ENCODE data around the gene HOXA6. TPM values are rescaled to one million over a fixed set of nuclear protein-coding genes. Genes with fewer than 3 reads are reported as not detected.
A peak's percentile ranks its signal among the peaks of the same experiment; 100 is the strongest.

Gene HOXA6
- total and polyA plus RNA-seq, 2 donors (not counting 1 experiment from before 2014, with no cell fraction given) = 0.18 to 0.49 TPM

DNA sequence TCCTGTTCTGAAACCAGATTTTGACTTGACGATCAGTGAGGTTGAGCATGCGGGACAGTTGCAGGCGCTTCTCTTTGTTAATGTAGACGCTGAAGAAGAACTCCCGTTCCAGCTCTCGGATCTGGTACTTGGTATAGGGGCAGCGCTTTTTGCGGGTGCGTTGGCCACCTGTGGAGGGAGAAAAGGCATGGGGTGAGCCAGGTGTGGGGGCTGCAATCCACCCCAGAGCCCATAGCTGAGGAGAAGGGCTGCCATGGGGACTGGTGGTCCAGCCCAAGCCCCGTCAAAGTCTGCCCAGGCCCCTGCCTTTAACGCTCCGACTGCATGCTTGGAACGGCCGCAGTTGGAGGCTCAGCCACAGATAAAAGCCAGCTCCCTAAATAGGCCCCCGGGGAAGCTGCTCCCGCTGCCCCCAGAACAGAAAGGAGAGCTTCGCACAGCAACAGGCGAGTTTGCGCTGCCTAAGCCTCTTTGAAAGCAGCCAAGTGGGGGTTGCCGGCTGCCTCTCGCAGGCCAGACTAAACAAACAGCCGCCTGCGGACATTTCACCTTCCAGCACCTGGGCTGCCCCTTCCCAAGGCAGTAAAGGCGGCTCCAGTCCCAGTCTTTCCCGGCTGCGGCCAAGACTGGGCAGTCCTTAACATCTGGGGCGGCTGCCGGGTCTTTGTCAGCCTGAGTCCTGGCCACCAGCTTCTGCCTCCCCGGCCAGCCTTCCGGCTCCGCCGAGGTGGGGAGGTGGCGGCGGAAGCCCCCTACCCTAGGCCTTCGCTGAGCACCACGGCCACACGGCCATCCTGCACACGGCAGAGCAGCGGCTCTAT, 35.5 kb upstream of the HOXA6 start:
- Histone ChIP-seq H3K27me3 (replicated peaks in 1 of 4; ENCODE audit: control extremely low read depth in 1 of 4, control insufficient read depth in 3 of 4, insufficient read depth in 4 of 4, low read length in 3 of 4) (peaks cover 0 to 95% (median 82%) of the 10 kb centered on the region in 4 experiments), H3K9ac (ENCODE audit: low read length) (no peak overlapping the region), H3K36me3 (replicated peaks in 1 of 2; ENCODE audit: control extremely low read depth in 1 of 2, control insufficient read depth in 1 of 2, extremely low read depth in 1 of 2, insufficient read depth in 2 of 2, low read length in 1 of 2) (no peaks in the 10 kb centered on the region), H3K4me2 (replicated peaks; ENCODE audit: low read depth, low read length, poor library complexity, severe bottlenecking) (peak overlapping the region; percentile 71), H2AFZ (ENCODE audit: insufficient read depth, low read depth, low read length, poor library complexity, severe bottlenecking) (no peak overlapping the region), H3K4me3 (ENCODE audit: control extremely low read depth in 1 of 5, extremely low read depth in 1 of 5, insufficient read depth in 1 of 5, low read depth in 2 of 5, low read length in 4 of 5) (no peak overlapping the region), H3K79me2 (ENCODE audit: control insufficient read depth, insufficient read depth, low read length) (no peaks in the 10 kb centered on the region), H3K9me3 (ENCODE audit: control extremely low read depth in 1 of 3, control insufficient read depth in 2 of 3, insufficient read depth in 1 of 3, low read length in 2 of 3) (peaks cover 0 to 66% (median 4%) of the 10 kb centered on the region in 3 donors), H3K27ac (ENCODE audit: low read length in 2 of 2) (no peak overlapping the region), H4K20me1 (ENCODE audit: control insufficient read depth, insufficient read depth, low read length, poor library complexity, severe bottlenecking) (no peaks in the 10 kb centered on the region), H3K4me1 (ENCODE audit: control insufficient read depth in 2 of 2, insufficient read depth in 2 of 2, low read length in 2 of 2) (peaks cover 43 to 58% of the 10 kb centered on the region in 2 donors)
- 22% methylated on average over 28 of the region's 39 CpGs for WGBS (ENCODE audit: insufficient coverage)
- POLR2A ChIA-PET = no interaction called here
- CTCF ChIA-PET = interaction anchor here (0.6 to 1.8 kb wide), 4 partner anchors 10 to 1290 kb away, joined by 3 to 5 read pairs (median 4); no protein-coding TSS in a partner anchor
- Mint-ChIP-seq H3K27ac (no peak overlapping the region), H3K9me3 (ENCODE audit: insufficient read depth) (no peaks in the 10 kb centered on the region), H3K27me3 (peaks cover 73% of the 10 kb centered on the region), H3K4me3 (peak overlapping the region; percentile 3), H3K4me1 (peaks cover 31% of the 10 kb centered on the region)
- ATAC-seq (ENCODE audit: low read depth) = no peak
- DNase-seq = peak; percentile 40
- intact Hi-C loops (cut with micrococcal nuclease) = no loop called here
- no peak for TF ChIP-seq EZH2 (IDR thresholded peaks at IDR 0.05; ENCODE audit: borderline replicate concordance, insufficient read depth, low read depth, low read length, poor library complexity, severe bottlenecking)

DNA sequence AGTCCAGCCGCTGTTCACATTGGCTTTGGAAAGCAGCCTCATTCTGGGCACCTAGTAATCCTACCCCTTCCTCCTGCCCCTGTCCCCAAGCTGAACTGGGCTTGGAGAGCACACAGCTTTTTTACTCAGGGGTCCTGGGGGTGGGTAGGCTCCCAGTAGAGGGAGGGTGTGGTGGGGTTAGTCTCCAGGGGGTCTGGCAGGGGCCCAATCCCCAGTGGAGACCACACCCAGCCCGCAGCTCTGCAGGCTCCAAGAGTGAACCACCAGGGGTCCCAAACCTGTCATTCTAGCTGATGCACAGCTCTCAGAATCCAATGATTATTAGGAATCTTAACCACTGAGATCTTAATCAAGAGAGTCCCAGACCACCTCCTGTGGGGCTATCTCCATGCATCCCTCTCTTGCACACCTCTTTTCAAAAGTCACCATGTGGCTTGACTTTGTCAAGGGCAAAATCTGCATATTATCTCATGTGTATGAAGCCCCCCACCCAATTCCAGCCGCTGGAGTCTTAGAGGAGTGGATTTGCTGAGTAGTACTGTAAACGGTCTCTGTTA, 34.8 kb upstream of the HOXA6 start:
- POLR2A ChIA-PET = no interaction called here

More for the DNA sequence above, 34.8 kb upstream of the HOXA6 start:
- peaks cover 0 to 94% (median 82%) of the 10 kb centered on the region in 4 experiments for H3K27me3 ChIP-seq (replicated peaks in 1 of 4; ENCODE audit: control extremely low read depth in 1 of 4, control insufficient read depth in 3 of 4, insufficient read depth in 4 of 4, low read length in 3 of 4)
- no peak overlapping the region for H3K4me2 ChIP-seq (replicated peaks; ENCODE audit: low read depth, low read length, poor library complexity, severe bottlenecking)
- peaks cover 71% of the 10 kb centered on the region for H3K27me3 Mint-ChIP-seq
- no peak overlapping the region for H3K4me3 Mint-ChIP-seq
- intact Hi-C loops (cut with micrococcal nuclease) = no loop called here
- no peak for TF ChIP-seq EZH2 (IDR thresholded peaks at IDR 0.05; ENCODE audit: borderline replicate concordance, insufficient read depth, low read depth, low read length, poor library complexity, severe bottlenecking)
- TF ChIP-seq, protein P1, sequence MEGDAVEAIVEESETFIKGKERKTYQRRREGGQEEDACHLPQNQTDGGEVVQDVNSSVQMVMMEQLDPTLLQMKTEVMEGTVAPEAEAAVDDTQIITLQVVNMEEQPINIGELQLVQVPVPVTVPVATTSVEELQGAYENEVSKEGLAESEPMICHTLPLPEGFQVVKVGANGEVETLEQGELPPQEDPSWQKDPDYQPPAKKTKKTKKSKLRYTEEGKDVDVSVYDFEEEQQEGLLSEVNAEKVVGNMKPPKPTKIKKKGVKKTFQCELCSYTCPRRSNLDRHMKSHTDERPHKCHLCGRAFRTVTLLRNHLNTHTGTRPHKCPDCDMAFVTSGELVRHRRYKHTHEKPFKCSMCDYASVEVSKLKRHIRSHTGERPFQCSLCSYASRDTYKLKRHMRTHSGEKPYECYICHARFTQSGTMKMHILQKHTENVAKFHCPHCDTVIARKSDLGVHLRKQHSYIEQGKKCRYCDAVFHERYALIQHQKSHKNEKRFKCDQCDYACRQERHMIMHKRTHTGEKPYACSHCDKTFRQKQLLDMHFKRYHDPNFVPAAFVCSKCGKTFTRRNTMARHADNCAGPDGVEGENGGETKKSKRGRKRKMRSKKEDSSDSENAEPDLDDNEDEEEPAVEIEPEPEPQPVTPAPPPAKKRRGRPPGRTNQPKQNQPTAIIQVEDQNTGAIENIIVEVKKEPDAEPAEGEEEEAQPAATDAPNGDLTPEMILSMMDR (IDR thresholded peaks at IDR 0.05) = no peak
- H3K9ac ChIP-seq (ENCODE audit: low read length) = no peak overlapping the region
- H3K4me1 Mint-ChIP-seq = peaks cover 28% of the 10 kb centered on the region
- H3K27ac Mint-ChIP-seq = no peak overlapping the region
- H3K9me3 ChIP-seq (ENCODE audit: control extremely low read depth in 1 of 3, control insufficient read depth in 2 of 3, insufficient read depth in 1 of 3, low read length in 2 of 3) = peaks cover 0 to 59% (median 3%) of the 10 kb centered on the region in 3 donors
- no peaks in the 10 kb centered on the region for H3K36me3 ChIP-seq (replicated peaks in 1 of 2; ENCODE audit: control extremely low read depth in 1 of 2, control insufficient read depth in 1 of 2, extremely low read depth in 1 of 2, insufficient read depth in 2 of 2, low read length in 1 of 2)
- H3K79me2 ChIP-seq (ENCODE audit: control insufficient read depth, insufficient read depth, low read length) = no peaks in the 10 kb centered on the region
- CTCF ChIA-PET = interaction anchor here (0.6 to 1.8 kb wide), 3 partner anchors 9 to 1289 kb away, joined by 3 to 5 read pairs (median 4); no protein-coding TSS in a partner anchor
- H3K27ac ChIP-seq (ENCODE audit: low read length in 2 of 2) = no peak overlapping the region
- ATAC-seq (ENCODE audit: low read depth) (no peak), DNase-seq (no peak)
- H3K4me1 ChIP-seq (ENCODE audit: control insufficient read depth in 2 of 2, insufficient read depth in 2 of 2, low read length in 2 of 2) = peaks cover 36 to 52% of the 10 kb centered on the region in 2 donors
- H2AFZ ChIP-seq (ENCODE audit: insufficient read depth, low read depth, low read length, poor library complexity, severe bottlenecking) = no peak overlapping the region
- H4K20me1 ChIP-seq (ENCODE audit: control insufficient read depth, insufficient read depth, low read length, poor library complexity, severe bottlenecking) = no peaks in the 10 kb centered on the region
- no CpG with 5 or more reads among the region's 4 CpGs for WGBS (ENCODE audit: insufficient coverage)
- H3K4me3 ChIP-seq (ENCODE audit: control extremely low read depth in 1 of 5, extremely low read depth in 1 of 5, insufficient read depth in 1 of 5, low read depth in 2 of 5, low read length in 4 of 5) = no peak overlapping the region
- H3K9me3 Mint-ChIP-seq (ENCODE audit: insufficient read depth) = no peaks in the 10 kb centered on the region

All from B cell (primary cell).